HT-29 (cell line): ENCODE measurements around the gene PGM1. TPM values are rescaled to one million over a fixed set of nuclear protein-coding genes. Genes with fewer than 3 reads are reported as not detected.

ENCODE experiments used
- DNase-seq: peaks from one replicate; pipeline ENCODE4 v3.0.0-alpha.2; 2015; ENCODE audit warnings: low spot score
- total RNA-seq: library from RNA; depleted of rRNA; stranded (reverse); fragments of >200 nt; shearing (Covaris generic); gene quantifications from 2 replicates; pipeline ENCODE4 v1.2.3, GENCODE V29; 2014

PGM1 gene
- total RNA-seq, 1 experiment from 2014 or later: 18.0 TPM

DNA sequence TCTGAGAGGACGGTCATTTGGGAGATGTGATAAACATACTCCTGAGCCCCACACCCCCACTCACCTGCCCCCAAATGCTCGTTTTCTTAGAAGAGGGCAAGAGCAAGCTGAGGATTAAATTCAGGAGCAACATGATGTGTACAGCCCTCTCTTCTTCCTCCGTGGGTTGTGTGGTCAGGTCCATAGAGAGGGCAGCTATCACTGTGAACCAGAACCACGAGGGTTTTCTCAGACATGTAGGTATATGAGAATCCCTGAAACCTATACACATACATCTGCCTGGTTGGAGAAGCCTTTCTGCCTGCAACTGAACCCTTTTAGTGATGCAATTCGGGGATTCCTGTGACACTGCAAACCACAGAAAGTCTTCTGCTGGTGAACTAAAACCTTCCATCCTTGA, 38.9 kb downstream of the PGM1 start:
- DNase-seq: no peak

DNA sequence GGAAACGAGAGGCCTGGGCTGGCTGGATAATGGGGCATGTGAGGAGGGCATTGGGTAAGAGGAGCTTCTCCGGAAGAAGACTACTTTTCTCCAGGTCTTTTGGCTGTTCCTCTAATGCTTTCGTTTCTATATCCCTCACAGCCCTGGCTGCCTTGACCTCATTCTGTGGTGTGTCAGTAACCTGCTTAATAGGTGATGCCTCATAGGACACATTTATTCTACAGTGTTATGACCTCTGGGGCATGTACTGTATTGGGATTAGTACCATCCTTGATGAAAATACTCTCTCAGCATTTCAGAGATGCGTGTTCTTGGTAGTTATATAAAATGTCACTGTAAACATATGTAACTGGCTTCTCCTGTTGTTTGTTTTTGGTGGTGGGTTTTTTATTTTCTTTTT, 40.1 kb downstream of the PGM1 start:
- no peak for DNase-seq

DNA sequence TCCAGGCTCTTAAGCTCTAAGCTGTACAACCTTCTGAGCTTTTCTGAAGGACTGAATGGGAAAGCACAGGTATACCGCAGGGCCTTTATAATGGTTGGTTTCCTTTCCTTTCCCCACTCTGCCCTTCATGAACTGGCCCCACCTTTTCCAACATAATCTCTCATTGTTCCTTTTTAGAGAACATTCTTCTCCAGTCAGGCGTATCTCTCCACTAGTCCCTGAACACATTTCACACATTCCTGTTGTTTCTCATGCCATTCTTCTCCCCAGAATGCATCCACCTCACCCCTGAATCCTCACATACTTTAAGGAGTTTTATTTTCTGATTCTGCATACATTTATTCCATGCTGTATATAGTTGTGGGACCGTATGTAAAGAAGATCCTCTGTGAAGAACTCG, 41.3 kb downstream of the PGM1 start:
- DNase-seq: no peak

DNA sequence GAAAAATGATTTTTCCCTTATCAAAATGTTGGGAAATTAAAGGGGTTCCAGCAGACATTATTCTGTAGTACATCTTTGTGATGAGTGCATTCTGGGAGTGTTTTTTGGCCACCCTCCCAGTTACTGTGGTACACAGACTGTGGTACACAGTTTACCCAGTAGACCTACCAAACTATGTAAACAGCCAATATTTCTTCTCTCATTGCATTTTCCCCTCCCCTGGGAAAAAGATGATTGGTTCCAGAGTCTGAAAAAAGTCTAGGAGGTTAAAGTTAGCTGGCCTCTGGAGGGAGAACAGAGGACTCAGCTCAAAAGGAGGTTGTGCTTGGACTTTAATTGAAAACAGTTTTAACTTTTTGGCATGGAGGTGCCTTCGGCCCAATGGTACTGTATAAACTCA, 42.5 kb downstream of the PGM1 start:
- DNase-seq: no peak

DNA sequence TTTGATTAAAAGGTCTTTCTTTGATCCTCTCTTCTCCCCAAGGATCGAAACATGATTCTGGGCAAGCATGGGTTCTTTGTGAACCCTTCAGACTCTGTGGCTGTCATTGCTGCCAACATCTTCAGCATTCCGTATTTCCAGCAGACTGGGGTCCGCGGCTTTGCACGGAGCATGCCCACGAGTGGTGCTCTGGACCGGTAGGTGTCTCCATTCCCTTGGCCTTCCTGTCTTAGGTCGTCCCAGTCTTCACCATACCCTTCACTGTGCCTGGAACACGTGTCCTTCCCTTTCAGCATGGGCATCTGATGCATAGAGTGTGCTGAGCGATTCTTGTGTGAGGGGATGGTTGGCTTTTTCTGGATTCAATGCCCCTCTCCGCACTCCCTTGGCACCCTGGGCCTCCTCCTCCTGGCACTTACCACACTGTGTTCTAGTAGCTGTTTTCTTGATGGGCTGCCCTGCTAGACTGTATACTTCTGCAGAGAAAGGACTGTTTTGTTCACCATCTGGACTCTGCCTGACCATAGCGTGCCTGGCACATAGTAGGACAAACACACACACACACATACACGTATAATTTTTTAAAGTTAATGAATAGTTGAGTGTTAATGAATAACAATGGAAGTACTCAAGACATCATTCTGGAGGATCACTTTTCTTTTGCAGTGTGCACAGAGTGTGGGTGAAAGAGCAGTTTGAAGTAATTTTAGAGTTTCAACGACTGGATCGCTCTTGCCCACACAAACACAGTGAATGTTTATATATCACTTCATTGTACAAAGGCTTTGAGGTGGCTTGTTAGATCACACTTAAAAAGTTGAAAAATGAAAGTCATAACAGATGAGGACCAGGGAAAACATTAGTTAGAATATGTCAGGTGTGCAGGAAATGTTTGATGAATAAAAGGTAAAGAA, 43.2 kb downstream of the PGM1 start:
- no peak for DNase-seq

DNA sequence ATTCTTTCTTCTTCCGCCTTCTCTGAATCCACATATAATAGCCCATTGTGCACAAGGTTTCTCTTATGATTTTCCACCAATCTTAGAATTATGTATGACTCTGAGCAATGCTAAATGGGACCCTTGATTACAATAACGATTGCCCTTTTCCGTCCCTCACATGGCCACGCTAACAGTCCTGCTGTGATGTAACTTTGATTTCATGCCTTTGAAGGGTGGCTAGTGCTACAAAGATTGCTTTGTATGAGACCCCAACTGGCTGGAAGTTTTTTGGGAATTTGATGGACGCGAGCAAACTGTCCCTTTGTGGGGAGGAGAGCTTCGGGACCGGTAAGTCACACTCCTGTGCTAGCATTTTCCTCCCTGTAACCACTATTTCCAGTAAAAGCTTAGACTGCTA, 45.3 kb downstream of the PGM1 start:
- no peak for DNase-seq

DNA sequence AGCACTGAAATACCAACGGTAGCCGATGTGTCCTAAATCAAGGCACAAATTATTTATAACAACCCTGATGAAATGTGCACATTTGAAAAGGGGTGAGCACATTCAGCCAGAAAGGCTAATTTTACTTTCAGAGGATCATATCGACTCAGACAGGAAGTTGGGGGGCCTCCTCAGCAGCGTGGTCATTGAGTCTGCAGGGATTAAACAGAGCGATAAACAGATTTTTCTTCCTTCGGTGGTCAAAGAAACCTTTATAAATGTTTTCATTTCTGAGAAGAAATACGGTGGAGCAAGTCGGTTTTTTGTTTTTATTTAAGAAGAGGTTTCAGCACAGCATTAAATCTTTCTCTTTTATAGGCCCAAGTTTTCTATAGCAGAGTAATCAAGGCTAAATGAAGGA, 45.7 kb downstream of the PGM1 start:
- DNase-seq: no peak

DNA sequence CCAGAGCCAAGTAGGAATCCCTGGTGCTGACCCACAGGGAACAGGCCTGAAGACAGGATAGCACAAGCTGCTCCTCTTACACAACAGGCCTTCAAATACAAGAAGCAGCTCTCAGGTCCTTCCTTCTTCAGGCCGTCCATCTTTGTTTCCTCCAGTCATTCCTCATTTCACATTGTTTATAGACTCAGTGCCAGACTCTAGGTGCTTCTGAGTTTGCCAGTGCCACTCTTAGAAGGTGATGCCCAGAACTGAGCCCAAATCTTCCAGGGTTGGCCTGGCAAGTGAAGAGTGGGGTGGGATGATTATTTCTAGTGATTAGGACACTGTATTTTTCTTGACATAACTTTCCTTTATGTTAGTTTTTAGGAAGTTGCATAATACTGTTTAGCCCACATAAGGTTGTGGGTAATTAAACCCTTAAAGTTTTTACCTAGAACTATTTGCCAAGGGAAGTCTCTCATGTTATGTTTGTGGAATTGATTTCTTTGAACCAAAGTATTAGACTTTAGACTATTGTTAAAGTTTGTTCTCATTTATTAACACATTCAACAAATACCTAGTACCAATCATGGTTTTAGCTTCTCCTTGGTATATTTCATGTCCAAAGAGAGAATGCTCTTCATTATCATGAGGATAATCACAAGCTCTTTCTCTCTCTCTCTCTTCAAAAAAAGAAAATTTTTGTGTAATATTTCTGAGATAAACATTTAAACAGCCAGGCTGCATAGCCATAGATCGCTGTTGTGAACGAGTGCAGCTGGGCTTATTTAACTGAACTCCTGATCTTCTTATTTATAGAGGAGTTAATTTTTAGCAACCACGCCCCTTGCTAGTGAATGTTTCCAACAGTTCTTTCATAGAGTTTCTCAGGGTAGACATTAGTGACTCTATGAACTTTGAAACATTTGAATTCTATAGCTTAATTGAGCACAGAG, 47.7 kb downstream of the PGM1 start:
- peak; percentile 69 for DNase-seq

DNA sequence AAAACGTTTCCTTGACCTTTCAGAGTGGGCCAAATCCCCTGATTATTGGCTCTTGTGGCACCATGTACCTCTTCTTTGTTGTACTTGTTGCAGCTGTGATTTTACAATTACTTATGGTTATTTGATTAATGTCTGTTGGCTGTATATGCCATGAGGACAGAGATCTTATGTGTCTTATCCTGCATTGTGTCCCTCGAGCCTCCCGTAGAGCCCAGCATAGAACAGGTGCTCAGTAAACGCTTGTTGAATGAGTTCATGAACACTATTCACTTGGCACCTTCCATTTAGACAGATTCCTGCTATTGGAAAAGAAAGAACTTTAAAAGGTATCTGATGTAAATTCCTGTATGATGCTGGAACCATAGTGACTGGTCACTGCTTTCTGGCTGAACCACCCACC, 48.4 kb downstream of the PGM1 start:
- DNase-seq: no peak

DNA sequence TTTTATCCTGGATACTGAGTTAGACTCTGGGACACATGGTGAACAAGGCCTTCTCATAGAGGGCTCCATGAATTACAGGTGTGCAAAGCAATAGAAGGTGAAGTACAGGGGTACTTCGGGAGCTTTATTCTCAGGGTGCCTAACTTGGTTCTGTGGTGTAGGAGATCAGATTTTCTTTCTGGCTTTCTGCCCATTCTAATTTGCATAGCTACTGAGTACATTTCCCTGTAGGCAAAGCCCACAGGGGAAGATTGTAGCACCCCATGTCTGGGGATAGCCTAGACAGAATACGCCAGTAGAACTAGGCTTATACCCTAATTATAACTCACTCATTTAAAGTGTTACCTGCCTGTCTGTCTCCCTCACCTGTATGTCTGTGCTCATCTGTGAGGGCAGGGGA, 49.7 kb downstream of the PGM1 start:
- DNase-seq: no peak

DNA sequence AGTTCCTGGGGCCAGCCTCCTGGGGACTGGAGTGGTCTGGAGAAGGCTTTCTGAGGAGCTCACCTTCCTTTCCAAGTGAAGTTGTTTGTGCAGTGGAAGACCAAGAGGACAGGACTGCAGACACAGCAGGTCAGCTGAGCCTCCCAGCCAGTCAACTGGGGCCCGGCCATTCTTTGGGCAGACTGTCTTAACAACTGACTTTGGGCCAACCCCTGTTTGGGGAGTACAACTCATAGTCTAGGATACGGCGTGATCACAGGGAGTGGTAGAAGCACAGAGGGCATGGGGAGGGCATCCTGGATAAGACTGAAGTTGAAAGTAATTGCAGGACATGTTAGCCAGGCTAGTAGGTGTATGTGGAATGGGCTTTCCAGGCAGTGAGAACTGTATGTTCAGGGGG, 50.3 kb downstream of the PGM1 start:
- no peak for DNase-seq

DNA sequence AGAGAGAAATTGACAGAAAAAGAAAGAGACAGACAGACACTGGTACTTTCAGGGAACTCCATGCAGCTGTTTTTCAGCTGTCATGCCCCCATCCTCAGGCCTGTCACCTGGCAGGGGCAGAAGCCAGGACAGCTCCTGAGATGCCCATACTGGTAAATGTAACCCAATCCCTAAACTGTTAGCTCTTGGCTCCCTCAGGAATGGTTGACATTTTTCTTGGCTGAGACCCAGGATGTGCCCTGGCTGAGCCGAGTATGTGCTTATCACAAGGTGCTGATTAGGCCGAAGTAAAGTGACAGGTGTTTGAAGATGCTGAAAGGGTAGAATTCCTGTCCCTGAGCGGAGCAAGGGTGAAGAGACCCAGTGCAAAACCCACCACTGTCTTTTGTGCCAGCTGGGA, 50.7 kb downstream of the PGM1 start:
- DNase-seq: no peak

DNA sequence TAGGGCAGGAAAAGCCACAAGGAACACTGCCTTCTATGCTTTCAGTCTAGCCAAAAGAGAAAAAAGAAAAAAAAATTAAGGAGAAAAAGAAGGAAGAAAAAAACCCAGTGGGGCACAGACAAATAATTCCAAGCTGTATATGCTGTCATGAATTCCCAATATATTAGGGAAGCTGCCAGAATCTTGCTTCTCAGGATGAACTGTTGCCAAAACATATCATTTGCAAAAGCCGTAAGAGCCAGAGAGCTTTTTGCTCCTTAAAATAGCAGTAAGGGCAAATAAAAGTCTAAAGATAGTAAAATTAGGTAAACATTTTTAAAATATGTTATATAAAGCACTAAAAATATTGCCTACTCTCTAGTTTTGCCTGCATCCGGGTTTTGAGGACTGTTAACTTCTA, 52.1 kb downstream of the PGM1 start:
- no peak for DNase-seq

DNA sequence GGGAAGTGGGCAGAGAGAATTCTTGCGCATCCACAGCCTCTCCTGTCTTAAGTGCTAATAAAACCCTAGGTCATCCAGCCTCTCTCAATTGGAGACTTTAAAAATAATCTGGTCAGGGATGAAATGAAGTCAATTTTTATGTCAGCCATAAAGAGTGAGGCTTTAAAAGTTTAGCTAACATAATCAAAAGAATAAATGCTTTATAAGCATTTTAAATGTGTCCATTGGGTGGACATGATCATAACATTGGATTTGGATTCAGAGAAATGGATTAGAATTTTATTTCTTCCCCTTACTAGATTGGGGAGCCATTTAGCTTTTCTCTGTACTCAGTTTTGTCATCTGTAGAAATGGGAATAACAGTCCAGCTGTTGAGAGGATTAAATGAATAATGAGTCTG, 55.5 kb downstream of the PGM1 start:
- no peak for DNase-seq

DNA sequence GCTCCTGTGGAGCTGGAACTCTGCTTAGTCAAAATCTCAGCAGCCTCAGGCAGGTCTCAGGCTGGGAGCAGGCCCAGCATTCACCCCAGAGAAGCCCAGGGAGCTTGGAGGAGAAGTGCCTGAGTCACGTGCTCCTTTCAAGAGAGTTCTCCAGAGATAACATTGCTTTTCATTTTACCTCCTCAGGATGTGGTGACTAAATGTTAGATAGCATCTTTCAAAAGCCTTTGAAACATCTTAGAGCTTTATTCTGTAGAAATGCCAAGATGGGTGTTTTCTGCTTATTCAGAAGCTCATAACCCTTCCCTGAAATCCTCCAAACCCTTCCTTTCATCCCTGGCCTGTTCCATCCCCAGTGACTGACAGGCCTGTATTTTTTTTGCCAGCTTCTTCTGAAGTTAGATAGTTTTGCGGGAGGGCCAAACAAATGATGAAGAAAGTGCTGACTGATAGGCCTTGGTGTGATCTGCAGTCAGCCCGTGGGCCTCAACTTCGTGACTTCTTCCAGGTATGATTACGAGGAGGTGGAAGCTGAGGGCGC, 58.0 kb downstream of the PGM1 start:
- no peak for DNase-seq

DNA sequence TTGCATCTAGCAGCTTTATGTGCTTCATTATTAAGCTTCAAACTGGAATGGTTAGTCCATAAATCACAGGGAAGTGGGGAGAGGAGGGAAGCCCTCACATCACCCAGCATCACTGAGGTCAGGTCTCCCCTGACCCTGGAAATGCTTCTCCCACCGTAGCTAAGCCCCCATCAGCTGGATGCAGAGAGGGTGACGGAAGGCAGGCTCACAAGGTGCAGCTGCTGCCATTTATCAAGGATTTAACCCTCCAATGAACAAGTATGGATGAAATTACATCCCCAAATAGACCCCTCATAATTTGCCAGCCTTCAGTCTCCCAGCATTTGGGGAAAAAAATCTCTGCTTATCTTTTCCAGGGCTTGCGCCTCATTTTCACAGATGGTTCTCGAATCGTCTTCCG, 60.8 kb downstream of the PGM1 start:
- no peak for DNase-seq

DNA sequence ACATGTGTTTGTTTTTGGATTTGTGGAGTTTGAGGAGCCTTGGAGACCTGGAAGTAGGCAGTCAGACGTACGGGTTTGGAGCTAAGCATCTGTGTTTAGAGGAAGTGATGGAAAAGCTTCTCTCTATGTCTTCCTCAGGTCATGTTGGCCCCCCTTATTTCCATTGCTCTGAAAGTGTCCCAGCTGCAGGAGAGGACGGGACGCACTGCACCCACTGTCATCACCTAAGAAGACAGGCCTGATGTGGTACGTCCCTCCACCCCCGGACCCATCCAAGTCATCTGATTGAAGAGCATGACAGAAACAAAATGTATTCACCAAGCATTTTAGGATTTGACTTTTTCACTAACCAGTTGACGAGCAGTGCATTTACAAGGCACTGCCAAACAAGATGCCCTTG, 66.2 kb downstream of the PGM1 start:
- no peak for DNase-seq

DNA sequence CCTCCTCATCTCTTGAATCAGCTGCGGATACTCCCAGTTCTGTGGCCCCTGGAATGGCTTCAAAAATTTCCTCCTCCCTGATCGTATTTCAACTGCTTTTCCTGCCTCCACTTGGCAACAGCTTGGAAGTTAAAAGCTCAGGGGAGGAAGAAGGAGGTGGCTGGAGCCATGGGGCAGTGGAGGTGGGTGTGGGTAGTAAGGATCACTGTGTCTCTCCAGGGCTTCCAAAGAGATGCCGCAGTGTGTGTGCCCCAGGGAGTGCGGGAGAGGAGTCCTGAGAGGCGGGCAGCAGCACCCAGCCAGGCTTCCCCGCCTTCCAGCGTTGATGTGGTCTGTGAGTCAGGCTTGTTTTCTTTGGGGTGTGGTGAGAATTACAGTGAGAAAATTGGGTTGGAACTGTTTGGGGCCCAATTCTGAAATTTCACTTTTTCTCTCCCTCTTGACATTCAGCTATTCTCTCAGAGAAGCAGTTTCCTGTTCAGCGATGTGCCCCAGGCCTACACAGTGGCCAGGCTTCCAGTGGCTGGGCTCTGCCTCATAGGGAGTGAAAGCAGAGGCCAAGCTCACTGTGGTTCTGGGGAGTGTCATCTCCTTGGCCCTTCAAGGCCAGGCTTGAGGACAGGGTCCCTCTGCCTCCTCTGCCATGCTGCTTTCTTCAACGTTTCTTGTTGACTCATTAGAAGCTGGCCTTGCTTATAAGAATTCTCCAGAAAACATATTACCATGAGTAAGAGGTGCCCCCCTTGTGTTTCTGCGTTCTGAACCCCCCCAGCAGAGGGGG, 69.0 kb downstream of the PGM1 start:
- peak; percentile 54 for DNase-seq

DNA sequence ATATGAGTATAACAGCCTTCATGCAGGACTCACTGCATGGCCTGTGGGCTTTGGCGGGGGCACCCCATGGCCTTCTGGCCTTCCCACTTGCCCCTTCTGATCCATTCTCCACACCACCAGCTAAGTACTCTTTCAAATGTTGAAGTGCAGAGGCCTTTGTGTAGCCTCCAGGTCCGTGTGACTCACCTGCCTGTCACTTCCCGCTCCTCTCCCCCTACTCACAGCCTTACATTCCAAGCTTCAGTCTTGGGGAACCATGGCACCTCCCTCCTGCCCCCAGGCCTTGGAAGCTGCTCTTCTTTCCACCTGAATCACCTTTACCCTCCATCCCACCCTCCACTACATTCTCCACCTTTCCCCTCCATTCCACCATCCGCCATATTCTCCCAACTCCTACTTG, 69.6 kb downstream of the PGM1 start:
- DNase-seq: peak; percentile 28

DNA sequence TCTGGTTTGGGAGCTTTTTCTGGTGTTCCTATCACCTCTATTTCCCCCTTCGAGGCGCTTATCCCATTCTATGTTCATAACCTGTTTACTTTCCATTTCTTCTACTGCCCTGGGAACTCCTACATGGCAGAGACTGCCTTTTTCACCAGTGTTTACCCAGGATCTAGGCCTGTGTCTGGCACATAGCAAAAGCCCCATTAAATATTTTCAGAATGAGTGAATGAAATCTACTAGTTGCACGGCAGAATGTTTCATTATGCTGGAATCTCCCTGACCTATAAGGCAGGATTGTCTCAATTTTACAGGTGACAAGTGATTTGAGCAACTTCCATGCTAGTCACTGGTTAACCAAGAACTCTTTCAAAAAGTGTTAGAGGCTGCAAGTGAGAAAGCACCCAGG, 70.1 kb downstream of the PGM1 start:
- peak; percentile 24 for DNase-seq

DNA sequence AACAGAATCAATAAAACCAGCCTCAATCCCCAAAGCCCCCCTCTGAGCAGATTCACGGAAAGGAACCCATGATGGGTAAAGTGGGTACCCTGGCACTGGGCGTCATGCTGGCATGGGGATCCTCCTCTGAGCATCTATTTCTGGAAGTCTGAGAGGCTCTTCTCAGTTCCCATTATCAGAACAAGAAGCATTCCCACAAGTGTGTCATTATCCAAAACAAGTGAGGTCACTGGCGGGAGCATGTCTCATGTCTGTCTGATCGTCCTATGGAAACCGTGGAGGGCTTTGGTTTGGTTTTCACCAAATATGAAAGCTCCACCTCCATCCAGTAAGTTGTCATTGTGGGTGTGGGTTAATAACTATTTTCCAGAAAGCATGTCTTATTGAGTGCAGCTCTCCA, 70.7 kb downstream of the PGM1 start:
- DNase-seq: no peak

DNA sequence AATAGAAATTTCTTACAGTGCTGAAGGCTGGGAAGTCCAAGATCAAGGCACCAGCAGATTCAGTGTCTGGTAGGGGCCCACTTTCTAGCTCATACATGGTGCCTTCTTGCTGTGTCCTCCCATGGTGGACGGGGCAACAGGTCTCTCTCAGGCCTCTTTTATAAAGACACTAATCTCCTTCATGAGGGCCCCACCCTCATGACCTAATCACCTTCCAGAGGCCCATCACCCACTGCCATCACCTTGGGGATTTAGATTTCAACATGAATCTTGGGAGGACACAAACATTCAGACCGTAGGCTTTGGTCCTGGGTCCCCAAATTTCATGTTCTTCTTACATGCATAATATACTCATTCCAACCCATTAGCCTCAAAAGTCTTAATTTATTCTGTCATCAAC, 71.5 kb downstream of the PGM1 start:
- no peak for DNase-seq
